ENCODE data around the gene SOD1.

- TF ChIP-seq, protein P1, sequence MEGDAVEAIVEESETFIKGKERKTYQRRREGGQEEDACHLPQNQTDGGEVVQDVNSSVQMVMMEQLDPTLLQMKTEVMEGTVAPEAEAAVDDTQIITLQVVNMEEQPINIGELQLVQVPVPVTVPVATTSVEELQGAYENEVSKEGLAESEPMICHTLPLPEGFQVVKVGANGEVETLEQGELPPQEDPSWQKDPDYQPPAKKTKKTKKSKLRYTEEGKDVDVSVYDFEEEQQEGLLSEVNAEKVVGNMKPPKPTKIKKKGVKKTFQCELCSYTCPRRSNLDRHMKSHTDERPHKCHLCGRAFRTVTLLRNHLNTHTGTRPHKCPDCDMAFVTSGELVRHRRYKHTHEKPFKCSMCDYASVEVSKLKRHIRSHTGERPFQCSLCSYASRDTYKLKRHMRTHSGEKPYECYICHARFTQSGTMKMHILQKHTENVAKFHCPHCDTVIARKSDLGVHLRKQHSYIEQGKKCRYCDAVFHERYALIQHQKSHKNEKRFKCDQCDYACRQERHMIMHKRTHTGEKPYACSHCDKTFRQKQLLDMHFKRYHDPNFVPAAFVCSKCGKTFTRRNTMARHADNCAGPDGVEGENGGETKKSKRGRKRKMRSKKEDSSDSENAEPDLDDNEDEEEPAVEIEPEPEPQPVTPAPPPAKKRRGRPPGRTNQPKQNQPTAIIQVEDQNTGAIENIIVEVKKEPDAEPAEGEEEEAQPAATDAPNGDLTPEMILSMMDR (IDR thresholded peaks at IDR 0.05): no peak
- no peak for TF ChIP-seq EZH2 (IDR thresholded peaks at IDR 0.05; ENCODE audit: borderline replicate concordance, insufficient read depth, low read depth, low read length, poor library complexity, severe bottlenecking)
Observed at GRCh38 chr21:31675960-31676359, 16.5 kb downstream of the SOD1 start.
